Parathyroid adenoma (tissue), 2 donors: ENCODE measurements around the gene SLC22A14.
"Not testable (repeated sequence)": the region's sequence is repeated elsewhere in the genome, so short reads cannot be mapped to it uniquely, and the experiment has no call there.

Experiments
- H2AFZ ChIP-seq: fragments of 300-600 bp; sonication (generic); one replicate; pipeline ENCODE4 v1.7.0; 2017; ENCODE audit warnings: antibody characterized with exemption, mild to moderate bottlenecking
- H3K27ac ChIP-seq: fragments of 300-600 bp; sonication (generic); one replicate; pipeline ENCODE4 v1.7.0; 2017
- H3K27me3 ChIP-seq: fragments of 300-600 bp; sonication (generic); one replicate; pipeline ENCODE4 v1.7.0; 2017; ENCODE audit warnings: low read length; ENCODE audit not compliant: control insufficient read depth, insufficient read depth
- H3K36me3 ChIP-seq: fragments of 300-600 bp; sonication (generic); one replicate; pipeline ENCODE4 v1.7.0; 2017; ENCODE audit warnings: low read length; ENCODE audit not compliant: control insufficient read depth, insufficient read depth
- H3K4me1 ChIP-seq: fragments of 300-600 bp; sonication (generic); one replicate; pipeline ENCODE4 v1.7.0; 2017; ENCODE audit warnings: control low read depth
- H3K4me2 ChIP-seq: fragments of 300-600 bp; sonication (generic); one replicate; pipeline ENCODE4 v1.7.0; 2017; ENCODE audit warnings: low read length
- H3K4me3 ChIP-seq: fragments of 300-600 bp; sonication (generic); one replicate; pipeline ENCODE4 v1.7.0; 2017; ENCODE audit warnings: low read depth, low read length
- H3K79me2 ChIP-seq: fragments of 300-600 bp; sonication (generic); one replicate; pipeline ENCODE4 v1.7.0; 2017; ENCODE audit warnings: control low read depth
- H3K9ac ChIP-seq: fragments of 300-600 bp; sonication (generic); one replicate; pipeline ENCODE4 v1.7.0; 2017; ENCODE audit warnings: mild to moderate bottlenecking
- H3K9me3 ChIP-seq: fragments of 300-600 bp; sonication (generic); one replicate; pipeline ENCODE4 v1.7.0; 2017; ENCODE audit warnings: low read length; ENCODE audit not compliant: control insufficient read depth
- CTCF ChIP-seq: fragments of 300-600 bp; sonication (generic); IDR thresholded peaks from one replicate; pipeline ENCODE4 v1.7.0; 2017; ENCODE audit warnings: antibody characterized with exemption, mild to moderate bottlenecking
- donor health status: primary hyperparathyroidism.

SLC22A14 gene

GRCh38 chr3:38284756-38285150 lies 2.7 kb downstream of the SLC22A14 start:
- Histone ChIP-seq H3K9ac (no peak overlapping the region), H3K27ac (no peak overlapping the region), H3K4me3 (no peak overlapping the region), H3K4me2 (no peak overlapping the region), H3K79me2 (no peaks in the 10 kb centered on the region), H2AFZ (no peak overlapping the region), H3K36me3 (no peaks in the 10 kb centered on the region), H3K9me3 (no peaks in the 10 kb centered on the region), H3K4me1 (no peaks in the 10 kb centered on the region), H3K27me3 (no peaks in the 10 kb centered on the region)
- TF ChIP-seq CTCF = no peak

DNA sequence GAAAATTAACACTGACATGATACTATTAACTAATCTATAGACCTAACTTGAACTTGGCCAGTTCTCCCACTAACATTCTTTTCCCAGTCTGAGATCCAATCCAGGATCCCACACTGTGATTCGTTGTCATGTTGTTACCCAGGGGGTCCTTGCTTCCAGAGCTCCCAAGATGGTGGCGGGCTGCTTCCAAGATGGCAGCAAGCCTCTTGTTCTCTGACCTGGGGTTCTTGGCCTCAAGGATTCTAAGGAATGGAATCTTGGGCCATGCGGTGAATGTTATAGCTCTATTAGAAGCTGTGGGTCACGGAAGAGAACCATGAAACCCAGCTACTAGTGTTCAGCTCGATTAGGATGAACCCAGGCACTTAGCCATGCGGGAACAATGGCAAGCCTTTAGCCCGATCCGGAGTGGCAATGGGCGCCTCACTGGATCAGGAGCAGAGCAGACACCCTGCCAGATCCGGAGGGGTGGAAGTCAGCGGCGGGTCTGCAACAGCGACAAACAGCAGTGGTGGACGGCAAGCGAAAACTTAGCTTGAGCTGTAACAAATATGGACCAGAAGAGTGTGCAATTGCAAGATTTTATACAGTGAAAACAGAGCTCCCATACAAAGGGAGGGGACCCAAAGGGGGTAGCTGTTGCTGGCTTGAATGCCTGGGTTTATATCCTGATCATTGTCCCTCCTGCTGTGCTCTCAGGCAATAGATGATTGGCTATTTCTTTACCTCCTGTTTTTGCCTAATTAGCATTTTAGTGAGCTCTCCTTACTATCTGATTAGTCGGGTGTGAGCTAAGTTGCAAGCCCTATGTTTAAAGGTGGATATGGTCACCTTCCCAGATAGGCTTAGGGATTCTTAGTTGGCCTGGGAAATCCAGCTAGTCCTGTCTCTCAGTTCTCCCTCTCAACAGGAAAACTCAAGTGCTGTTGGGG lies 7.5 kb downstream of the SLC22A14 start:
- not testable (repeated sequence) for H3K36me3 ChIP-seq, H3K79me2 ChIP-seq, H3K9me3 ChIP-seq, H3K4me1 ChIP-seq, H3K4me2 ChIP-seq, H3K9ac ChIP-seq, H2AFZ ChIP-seq, H3K4me3 ChIP-seq, H3K27ac ChIP-seq, H3K27me3 ChIP-seq

GRCh38 chr3:38297053-38297452 lies 15.0 kb downstream of the SLC22A14 start:
- not testable (repeated sequence) for H3K9me3 ChIP-seq, H3K4me2 ChIP-seq, H3K9ac ChIP-seq, H3K27ac ChIP-seq, H3K36me3 ChIP-seq, H3K79me2 ChIP-seq, H3K4me1 ChIP-seq, H3K27me3 ChIP-seq, H3K4me3 ChIP-seq, H2AFZ ChIP-seq

DNA sequence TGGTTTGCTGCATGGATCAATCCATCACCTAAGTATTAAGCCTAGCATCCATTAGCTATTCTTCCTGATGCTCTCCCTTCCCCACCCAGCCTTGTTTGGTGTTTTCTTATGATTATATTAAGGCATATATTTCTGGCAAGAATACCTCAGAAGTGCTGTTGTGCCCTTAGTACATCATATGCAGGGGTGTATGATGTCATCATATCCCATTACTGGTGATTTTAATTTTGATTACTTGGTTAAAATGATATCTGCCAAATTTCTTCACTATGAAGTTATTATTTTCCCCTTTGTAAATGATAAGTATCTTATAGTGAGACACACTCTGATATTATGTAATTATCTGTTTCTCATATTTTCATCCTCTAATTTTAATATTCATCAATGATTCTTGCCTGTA lies 15.4 kb downstream of the SLC22A14 start:
- Histone ChIP-seq H3K36me3 (no peaks in the 10 kb centered on the region), H3K4me3 (no peak overlapping the region), H2AFZ (no peak overlapping the region), H3K9ac (no peak overlapping the region), H3K27ac (no peak overlapping the region), H3K4me2 (no peak overlapping the region), H3K9me3 (no peaks in the 10 kb centered on the region), H3K79me2 (no peaks in the 10 kb centered on the region), H3K4me1 (no peaks in the 10 kb centered on the region), H3K27me3 (no peaks in the 10 kb centered on the region)
- no peak for TF ChIP-seq CTCF

- H3K9ac ChIP-seq = no peak overlapping the region
- H3K79me2 ChIP-seq = no peaks in the 10 kb centered on the region
- peak; percentile 18 for TF ChIP-seq CTCF
- H3K27ac ChIP-seq = no peak overlapping the region
- no peaks in the 10 kb centered on the region for H3K27me3 ChIP-seq
- no peaks in the 10 kb centered on the region for H3K9me3 ChIP-seq
- H3K4me2 ChIP-seq = no peak overlapping the region
- H3K4me3 ChIP-seq = no peak overlapping the region
- no peaks in the 10 kb centered on the region for H3K36me3 ChIP-seq
- no peaks in the 10 kb centered on the region for H3K4me1 ChIP-seq
- no peak overlapping the region for H2AFZ ChIP-seq
These were observed 16.0 kb downstream of the SLC22A14 start for GRCh38 chr3:38297947-38298711.
